H1 (cell line): ENCODE data around the gene MMP21. TPM values are rescaled to one million over a fixed set of nuclear protein-coding genes. Genes with fewer than 3 reads are reported as not detected.

Source experiments
- NANOG ChIP-seq: IDR thresholded peaks from 2 replicates; pipeline ENCODE4 v1.6.1; 2011; ENCODE audit warnings: low read length, low read depth, mild to moderate bottlenecking, inconsistent platforms; ENCODE audit not compliant: insufficient read depth, poor library complexity, severe bottlenecking
- polyA plus RNA-seq, 7 experiments: library from polyadenylated mRNA; depleted of rRNA in 3 of 7; stranded (reverse) in 5 of 7; unstranded in 2 of 7; fragments of >200 nt in 5 of 7; fragments of 200-250 nt in 2 of 7; gene quantifications; 1 replicate in 5 of 7; 2 replicates in 1 of 7; 4 replicates in 1 of 7; pipeline versions ENCODE4 v1.2.1 to v1.2.3, GENCODE V29; 2011 to 2013; ENCODE audit warnings: missing spikeins in 2 of 7, mixed read lengths in 2 of 7
- total RNA-seq: library from RNA; stranded (reverse); fragmentation: NEBNext Ultra II Directional; extraction: Animal tissue kit (Norgen Biotek cat#: 25700); gene quantifications from 2 replicates; pipeline ENCODE4 v1.2.1, GENCODE V29; 2021

Gene MMP21
- total and polyA plus RNA-seq, 2 of the 8 experiments (the other 6 are each of a cell fraction or from before 2014, with no cell fraction given), result not detected

DNA sequence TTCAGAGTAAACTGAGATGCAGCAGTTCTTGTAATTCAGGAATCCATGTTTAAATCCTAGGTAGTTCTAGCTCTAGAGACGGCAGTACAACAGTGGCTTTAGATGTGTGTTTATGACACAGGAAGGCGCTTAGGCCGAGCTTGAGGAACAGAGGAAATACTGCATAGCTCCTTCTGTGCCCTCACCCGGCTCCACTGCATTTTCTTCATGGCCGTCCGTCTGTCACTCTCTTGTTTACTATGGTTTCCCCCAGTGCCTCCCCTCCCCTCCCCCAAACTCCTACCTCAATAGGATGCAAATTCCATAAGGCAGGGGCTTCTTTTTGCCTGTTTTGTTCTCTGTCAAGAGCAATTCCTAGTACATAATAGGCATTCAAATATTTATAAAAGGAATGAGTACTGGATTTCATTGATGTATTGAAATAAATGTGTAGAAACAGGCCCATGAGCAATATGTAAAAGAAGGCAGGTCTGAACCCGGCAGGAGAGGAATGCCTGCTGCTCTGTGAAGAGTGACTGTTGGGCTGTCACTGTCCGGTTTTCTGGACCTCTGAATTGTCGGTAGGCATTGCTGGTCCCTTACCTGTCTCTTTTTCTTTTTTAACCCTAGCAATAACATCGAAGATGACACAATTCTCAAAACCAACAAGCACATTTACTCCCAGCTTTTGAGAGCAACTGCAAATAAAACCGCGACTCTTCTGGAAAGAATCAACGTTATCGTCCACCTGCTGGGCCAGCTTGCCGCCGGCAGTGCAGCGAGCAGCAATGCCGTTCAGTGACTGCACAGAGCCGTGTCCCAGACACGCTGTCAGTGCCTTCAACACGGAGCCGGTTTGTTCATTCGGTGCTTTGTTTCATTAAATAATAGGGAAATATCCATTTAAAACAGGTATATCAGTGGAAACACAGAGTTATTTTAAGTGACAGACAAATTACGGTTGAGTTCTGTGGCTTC lies 12.7 kb downstream of the MMP21 start (continued):
- TF ChIP-seq NANOG, result no peak
